OCI-LY1 (cell line): ENCODE results near the gene CCDC60.

Source experiments
- H2AFZ ChIP-seq: fragments of 200-600 bp; sonication (generic), shearing (Covaris generic); 2 replicates; pipeline ENCODE4 v1.6.0; 2014; ENCODE audit warnings: antibody characterized with exemption, mild to moderate bottlenecking, low read length
- H3F3A ChIP-seq: fragments of 200-600 bp; sonication (generic), shearing (Covaris generic); 2 replicates; pipeline ENCODE4 v1.6.0; 2014; ENCODE audit warnings: mild to moderate bottlenecking, antibody characterized with exemption, low read length, moderate library complexity; ENCODE audit not compliant: insufficient read depth
- H3K27ac ChIP-seq: fragments of 200-600 bp; sonication (generic); 2 replicates; pipeline ENCODE4 v1.5.1; 2014; ENCODE audit warnings: low read length, mixed run types, mild to moderate bottlenecking, low read depth; ENCODE audit not compliant: poor library complexity, severe bottlenecking
- H3K27me3 ChIP-seq: fragments of 200-600 bp; sonication (generic); 2 replicates; pipeline ENCODE4 v1.6.0; 2014; ENCODE audit warnings: antibody characterized with exemption, mild to moderate bottlenecking, low read length, moderate library complexity; ENCODE audit not compliant: insufficient read depth
- H3K36me3 ChIP-seq: fragments of 200-600 bp; sonication (generic); 2 replicates; pipeline ENCODE4 v1.6.1; 2014; ENCODE audit warnings: mild to moderate bottlenecking, antibody characterized with exemption, low read length, moderate library complexity, mixed read lengths; ENCODE audit not compliant: insufficient read depth
- H3K4me1 ChIP-seq: fragments of 200-600 bp; sonication (generic); 2 replicates; pipeline ENCODE4 v1.5.1; 2014; ENCODE audit warnings: mild to moderate bottlenecking, low read length, moderate library complexity; ENCODE audit not compliant: insufficient read depth, severe bottlenecking
- H3K4me2 ChIP-seq: fragments of 200-600 bp; sonication (generic), shearing (Covaris generic); 2 replicates; pipeline ENCODE4 v1.6.1; 2014; ENCODE audit warnings: low read length
- H3K4me3 ChIP-seq: fragments of 200-600 bp; sonication (generic); 2 replicates; pipeline ENCODE4 v1.5.1; 2014; ENCODE audit warnings: low read length, low read depth, mild to moderate bottlenecking, mixed read lengths; ENCODE audit not compliant: poor library complexity, severe bottlenecking
- H3K79me2 ChIP-seq: fragments of 200-600 bp; shearing (Covaris generic); 2 replicates; pipeline ENCODE4 v1.6.1; 2016; ENCODE audit warnings: mixed run types, low read length, mixed read lengths; ENCODE audit not compliant: insufficient read depth
- H3K9ac ChIP-seq: fragments of 200-600 bp; sonication (generic), shearing (Covaris generic); 2 replicates; pipeline ENCODE4 v1.6.1; 2014; ENCODE audit warnings: mild to moderate bottlenecking, low read length, mixed read lengths
- H3K9me2 ChIP-seq: fragments of 200-600 bp; sonication (generic), shearing (Covaris generic); 2 replicates; pipeline ENCODE4 v1.6.1; 2014; ENCODE audit warnings: low read depth, mild to moderate bottlenecking, low read length, mixed read lengths
- H3K9me3 ChIP-seq: fragments of 200-600 bp; shearing (Covaris generic); 2 replicates; pipeline ENCODE4 v1.6.1; 2014; ENCODE audit warnings: low read length, mixed read lengths
- H4K20me1 ChIP-seq: fragments of 200-600 bp; sonication (generic), shearing (Covaris generic); 2 replicates; pipeline ENCODE4 v1.6.0; 2016; ENCODE audit warnings: mild to moderate bottlenecking, low read length; ENCODE audit not compliant: insufficient read depth
- EZH2 ChIP-seq: fragments of 200-600 bp; sonication (generic), shearing (Covaris generic); IDR thresholded peaks from 2 replicates; pipeline ENCODE4 v1.8.0; 2017; ENCODE audit warnings: borderline replicate concordance, mixed run types, mild to moderate bottlenecking, antibody characterized with exemption, low read length, moderate library complexity, mixed read lengths
- TF ChIP-seq, protein P1 (sequence below): fragments of 200-600 bp; sonication (generic), shearing (Covaris generic); IDR thresholded peaks from 2 replicates; pipeline ENCODE4 v1.5.1; 2017; ENCODE audit warnings: mild to moderate bottlenecking, antibody characterized with exemption, low read length, moderate library complexity, mixed read lengths

The CCDC60 gene

DNA sequence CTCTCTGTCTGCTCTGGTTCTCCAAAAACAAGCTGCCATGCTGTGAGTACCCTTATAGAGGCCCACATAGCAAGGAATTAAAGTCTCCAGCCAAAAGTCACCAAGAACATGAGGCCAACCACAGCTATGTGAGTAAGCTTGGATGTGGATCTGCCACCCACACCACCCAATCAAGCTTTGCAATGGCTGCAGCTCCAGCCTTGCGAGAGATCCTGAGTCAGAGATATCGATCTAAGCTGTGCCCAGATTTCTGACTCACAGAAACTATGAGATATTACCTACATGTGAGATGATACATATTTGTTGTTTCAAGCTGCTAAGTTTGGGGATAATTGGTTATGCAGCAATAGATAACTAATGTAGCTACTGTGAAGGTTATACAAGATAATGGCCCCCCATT, 243.6 kb downstream of the CCDC60 start:
- Histone ChIP-seq H3F3A (no peaks in the 10 kb centered on the region), H3K79me2 (no peaks in the 10 kb centered on the region), H3K9me3 (no peaks in the 10 kb centered on the region), H3K9me2 (no peaks in the 10 kb centered on the region), H3K4me3 (no peak overlapping the region), H3K27ac (no peak overlapping the region), H2AFZ (no peak overlapping the region), H3K9ac (no peak overlapping the region), H3K4me2 (no peak overlapping the region), H4K20me1 (no peaks in the 10 kb centered on the region), H3K4me1 (no peaks in the 10 kb centered on the region), H3K36me3 (no peaks in the 10 kb centered on the region), H3K27me3 (no peaks in the 10 kb centered on the region; the same call in 1 of the 2 replicates)
- no peak for TF ChIP-seq EZH2
- TF ChIP-seq, protein P1, sequence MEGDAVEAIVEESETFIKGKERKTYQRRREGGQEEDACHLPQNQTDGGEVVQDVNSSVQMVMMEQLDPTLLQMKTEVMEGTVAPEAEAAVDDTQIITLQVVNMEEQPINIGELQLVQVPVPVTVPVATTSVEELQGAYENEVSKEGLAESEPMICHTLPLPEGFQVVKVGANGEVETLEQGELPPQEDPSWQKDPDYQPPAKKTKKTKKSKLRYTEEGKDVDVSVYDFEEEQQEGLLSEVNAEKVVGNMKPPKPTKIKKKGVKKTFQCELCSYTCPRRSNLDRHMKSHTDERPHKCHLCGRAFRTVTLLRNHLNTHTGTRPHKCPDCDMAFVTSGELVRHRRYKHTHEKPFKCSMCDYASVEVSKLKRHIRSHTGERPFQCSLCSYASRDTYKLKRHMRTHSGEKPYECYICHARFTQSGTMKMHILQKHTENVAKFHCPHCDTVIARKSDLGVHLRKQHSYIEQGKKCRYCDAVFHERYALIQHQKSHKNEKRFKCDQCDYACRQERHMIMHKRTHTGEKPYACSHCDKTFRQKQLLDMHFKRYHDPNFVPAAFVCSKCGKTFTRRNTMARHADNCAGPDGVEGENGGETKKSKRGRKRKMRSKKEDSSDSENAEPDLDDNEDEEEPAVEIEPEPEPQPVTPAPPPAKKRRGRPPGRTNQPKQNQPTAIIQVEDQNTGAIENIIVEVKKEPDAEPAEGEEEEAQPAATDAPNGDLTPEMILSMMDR = no peak

DNA sequence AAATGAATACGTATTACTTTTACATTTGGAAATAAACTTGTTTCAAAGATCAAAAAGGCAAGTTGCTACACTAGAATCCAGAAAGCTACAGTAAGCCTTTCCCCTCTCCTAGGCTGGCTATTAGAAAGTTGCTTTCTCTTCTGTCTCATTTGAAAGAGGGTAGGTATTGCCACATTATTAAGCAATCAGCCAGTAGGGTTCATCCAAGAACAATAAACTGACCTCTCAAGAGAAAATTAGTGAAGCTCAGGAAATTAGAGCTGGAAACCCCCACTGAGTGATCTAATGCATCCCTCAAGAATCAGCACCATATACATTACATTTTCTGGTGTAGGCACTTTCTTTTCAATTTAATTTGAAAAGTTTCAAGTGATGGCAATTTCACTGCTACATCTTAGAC, 254.6 kb downstream of the CCDC60 start:
- Histone ChIP-seq H3K36me3 (no peaks in the 10 kb centered on the region), H3F3A (no peaks in the 10 kb centered on the region), H3K27ac (no peak overlapping the region), H3K4me1 (no peaks in the 10 kb centered on the region), H3K4me3 (no peak overlapping the region), H3K27me3 (no peaks in the 10 kb centered on the region), H4K20me1 (no peaks in the 10 kb centered on the region), H3K9me3 (no peaks in the 10 kb centered on the region), H3K79me2 (no peaks in the 10 kb centered on the region), H3K9me2 (no peaks in the 10 kb centered on the region), H3K4me2 (no peak overlapping the region), H2AFZ (no peak overlapping the region), H3K9ac (no peak overlapping the region)
- no peak for TF ChIP-seq EZH2
- TF ChIP-seq, protein P1 = no peak

DNA sequence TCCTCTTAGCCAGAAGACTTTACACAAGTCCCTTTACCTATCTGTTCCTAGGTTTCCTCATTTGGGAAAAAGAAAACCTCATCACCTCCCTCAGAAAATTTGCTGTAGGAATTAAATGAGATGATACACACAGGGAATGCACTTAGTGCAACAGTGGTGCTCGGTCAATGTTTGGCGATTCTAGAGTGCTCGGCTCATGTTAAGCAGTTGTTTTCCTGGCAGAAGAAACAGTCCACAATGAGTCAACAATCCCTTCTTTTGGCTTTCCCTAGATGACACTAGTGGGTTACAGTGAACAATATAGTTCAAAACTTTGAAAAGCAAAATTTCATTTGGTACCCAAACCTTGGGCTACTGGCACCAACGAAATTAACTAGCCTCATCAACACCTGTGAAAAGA, 255.1 kb downstream of the CCDC60 start:
- Histone ChIP-seq H3K4me2 (no peak overlapping the region), H3K4me1 (no peaks in the 10 kb centered on the region), H3K79me2 (no peaks in the 10 kb centered on the region), H3F3A (no peaks in the 10 kb centered on the region), H3K4me3 (no peak overlapping the region), H4K20me1 (no peaks in the 10 kb centered on the region), H3K9me2 (no peaks in the 10 kb centered on the region), H3K9me3 (no peaks in the 10 kb centered on the region), H3K9ac (no peak overlapping the region), H3K27ac (no peak overlapping the region), H3K27me3 (no peaks in the 10 kb centered on the region), H2AFZ (no peak overlapping the region), H3K36me3 (no peaks in the 10 kb centered on the region)
- TF ChIP-seq, protein P1 = no peak
- no peak for TF ChIP-seq EZH2
